PC-3 (cell line): ENCODE measurements around the gene FADS1. TPM values are rescaled to one million over a fixed set of nuclear protein-coding genes. Genes with fewer than 3 reads are reported as not detected.

Experiments
- ATAC-seq: fragments of 200-7000 bp; cut with Tn5 transposase; 2 replicates; pipeline ENCODE4 v1.9.1; 2020; ENCODE audit warnings: mild to moderate bottlenecking, moderate library complexity
- BruUV-seq: library from RNA; stranded (reverse); fragments of 400-500 nt; replicated peaks from 2 replicates; lab custom pipeline; 2021; lab: Mats Ljungman, UMichigan
- CTCF ChIA-PET: fragments of 300-600 bp; sonication (Branson Sonifier 250); formaldehyde crosslinking; loops from one replicate; lab custom pipeline; 2022; ENCODE audit warnings: antibody characterized with exemption; lab: Charles Lee
- POLR2A ChIA-PET: fragments of 300-600 bp; sonication (Branson Sonifier 250); formaldehyde crosslinking; loops from one replicate; lab custom pipeline; 2022; ENCODE audit warnings: antibody characterized with exemption; ENCODE audit not compliant: unreplicated experiment; lab: Charles Lee
- DNase-seq: peaks from one replicate; pipeline ENCODE4 v3.0.0-alpha.2; 2015
- H2AFZ ChIP-seq: fragments of 300-600 bp; sonication (generic); 2 replicates; pipeline ENCODE4 v1.6.0; 2016; ENCODE audit warnings: antibody characterized with exemption, low read length
- H3F3A ChIP-seq: fragments of 300-600 bp; sonication (generic); one replicate; pipeline ENCODE4 v1.6.0; 2017; ENCODE audit warnings: antibody characterized with exemption, low read length, control low read depth, mild to moderate bottlenecking; ENCODE audit not compliant: unreplicated experiment
- H3K27ac ChIP-seq: fragments of 300-600 bp; sonication (generic); 2 replicates; pipeline ENCODE4 v1.5.1; 2016; ENCODE audit warnings: mild to moderate bottlenecking, low read length
- H3K27me3 ChIP-seq: fragments of 300-600 bp; sonication (generic); 2 replicates; pipeline ENCODE4 v1.6.1; 2016; ENCODE audit warnings: low read length, mixed read lengths
- H3K36me3 ChIP-seq: fragments of 300-600 bp; sonication (generic); 2 replicates; pipeline ENCODE4 v1.6.1; 2016; ENCODE audit warnings: low read depth, mixed run types, low read length, mixed read lengths
- H3K4me1 ChIP-seq: fragments of 300-600 bp; sonication (generic); 2 replicates; pipeline ENCODE4 v1.5.1; 2016; ENCODE audit warnings: low read length; ENCODE audit not compliant: insufficient read depth
- H3K4me2 ChIP-seq: fragments of 300-600 bp; sonication (generic); 2 replicates; pipeline ENCODE4 v1.6.0; 2016; ENCODE audit warnings: low read length
- H3K4me3 ChIP-seq: fragments of 300-600 bp; sonication (generic); 2 replicates; pipeline ENCODE4 v1.5.1; 2016; ENCODE audit warnings: mild to moderate bottlenecking, low read length, mixed read lengths
- H3K79me2 ChIP-seq: fragments of 300-600 bp; sonication (generic); 2 replicates; pipeline ENCODE4 v1.6.1; 2017; ENCODE audit warnings: low read length, mixed read lengths
- H3K9ac ChIP-seq: fragments of 300-600 bp; sonication (generic); 2 replicates; pipeline ENCODE4 v1.6.0; 2016; ENCODE audit warnings: mild to moderate bottlenecking, low read length
- H3K9me2 ChIP-seq: fragments of 300-600 bp; sonication (generic); replicated peaks from 2 replicates; pipeline ENCODE4 v1.6.1; 2016; ENCODE audit warnings: mixed run types, low read length, mixed read lengths
- H3K9me3 ChIP-seq: fragments of 300-600 bp; sonication (generic); 2 replicates; pipeline ENCODE4 v1.6.1; 2016; ENCODE audit warnings: low read length, mixed read lengths
- H4K20me1 ChIP-seq: fragments of 300-600 bp; sonication (generic); 2 replicates; pipeline ENCODE4 v1.6.1; 2016; ENCODE audit warnings: low read length, mixed read lengths
- EZH2 ChIP-seq: fragments of 300-600 bp; sonication (generic); IDR thresholded peaks from one replicate; pipeline ENCODE4 v1.6.1; 2017; ENCODE audit warnings: antibody characterized with exemption, mild to moderate bottlenecking, low read length; ENCODE audit not compliant: unreplicated experiment
- EZH2phosphoT487 ChIP-seq: fragments of 300-600 bp; sonication (generic); IDR thresholded peaks from 2 replicates; pipeline ENCODE4 v1.6.1; 2018; ENCODE audit warnings: mild to moderate bottlenecking, antibody characterized with exemption, low read length, borderline replicate concordance
- intact Hi-C: fragments of 100-400 bp; cut with micrococcal nuclease; formaldehyde crosslinking; loops from 2 replicates; pipeline ENCODE4 v1.9.0; 2023
- total RNA-seq: library from RNA; depleted of rRNA; stranded (reverse); fragments of >200 nt; gene quantifications from 2 replicates; pipeline ENCODE4 v1.2.3, GENCODE V29; 2014
- TF ChIP-seq, protein P1 (sequence below): fragments of 300-600 bp; sonication (generic); conservative IDR thresholded peaks from 2 replicates; pipeline ENCODE4 v1.5.1; 2017; ENCODE audit warnings: antibody characterized with exemption, low read depth, mild to moderate bottlenecking, low read length

The FADS1 gene
- total RNA-seq, 1 experiment from 2014 or later, result 84.4 TPM

DNA sequence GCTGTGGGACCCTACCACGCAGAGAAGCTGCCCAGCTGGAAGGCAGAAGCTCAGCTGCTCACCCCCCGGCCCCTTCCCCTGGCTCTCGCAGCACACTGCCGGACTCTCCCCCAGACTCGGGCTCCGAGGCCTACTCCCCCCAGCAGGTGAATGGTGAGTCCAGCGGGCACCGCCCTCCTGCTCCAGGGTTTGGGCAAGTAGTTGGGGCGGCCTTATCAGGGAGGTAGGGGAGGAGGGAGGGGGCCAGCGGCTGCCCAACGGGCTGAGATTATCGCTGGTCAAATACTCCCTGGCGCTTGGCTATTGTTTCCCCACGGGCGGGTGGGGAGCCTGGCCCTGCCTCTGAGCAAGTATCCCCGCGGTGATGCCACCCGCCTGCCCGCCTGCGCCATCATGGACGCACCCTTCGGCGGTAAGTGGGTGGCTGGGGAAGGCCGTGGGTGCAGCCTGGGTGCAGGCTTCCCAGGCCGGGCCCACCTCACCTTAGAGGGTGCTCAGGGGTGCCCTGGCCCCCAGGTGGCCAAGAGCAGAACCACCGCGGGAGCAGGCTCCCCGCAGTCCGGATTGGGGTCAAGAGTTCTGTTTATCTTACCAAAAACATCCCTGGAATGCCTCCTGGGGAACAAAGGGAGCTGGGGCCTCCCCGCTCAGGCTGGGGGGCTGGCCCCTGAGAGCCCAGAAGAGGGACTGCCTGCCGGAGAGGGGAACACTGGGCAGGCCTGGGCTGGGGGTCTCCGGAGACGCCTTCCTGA, 47.5 kb downstream of the FADS1 start:
- Histone ChIP-seq H3K79me2 (no peaks in the 10 kb centered on the region), H3K4me1 (no peaks in the 10 kb centered on the region), H3K9me3 (no peaks in the 10 kb centered on the region), H3K4me3 (no peak overlapping the region), H3K27me3 (no peaks in the 10 kb centered on the region), H4K20me1 (no peaks in the 10 kb centered on the region), H3F3A (no peaks in the 10 kb centered on the region), H3K9ac (no peak overlapping the region), H3K36me3 (no peaks in the 10 kb centered on the region), H3K27ac (no peak overlapping the region), H2AFZ (no peak overlapping the region), H3K9me2 (no peaks in the 10 kb centered on the region), H3K4me2 (no peak overlapping the region)
- ATAC-seq (no peak), DNase-seq (no peak)
- no peak for TF ChIP-seq EZH2phosphoT487
- TF ChIP-seq, protein P1, sequence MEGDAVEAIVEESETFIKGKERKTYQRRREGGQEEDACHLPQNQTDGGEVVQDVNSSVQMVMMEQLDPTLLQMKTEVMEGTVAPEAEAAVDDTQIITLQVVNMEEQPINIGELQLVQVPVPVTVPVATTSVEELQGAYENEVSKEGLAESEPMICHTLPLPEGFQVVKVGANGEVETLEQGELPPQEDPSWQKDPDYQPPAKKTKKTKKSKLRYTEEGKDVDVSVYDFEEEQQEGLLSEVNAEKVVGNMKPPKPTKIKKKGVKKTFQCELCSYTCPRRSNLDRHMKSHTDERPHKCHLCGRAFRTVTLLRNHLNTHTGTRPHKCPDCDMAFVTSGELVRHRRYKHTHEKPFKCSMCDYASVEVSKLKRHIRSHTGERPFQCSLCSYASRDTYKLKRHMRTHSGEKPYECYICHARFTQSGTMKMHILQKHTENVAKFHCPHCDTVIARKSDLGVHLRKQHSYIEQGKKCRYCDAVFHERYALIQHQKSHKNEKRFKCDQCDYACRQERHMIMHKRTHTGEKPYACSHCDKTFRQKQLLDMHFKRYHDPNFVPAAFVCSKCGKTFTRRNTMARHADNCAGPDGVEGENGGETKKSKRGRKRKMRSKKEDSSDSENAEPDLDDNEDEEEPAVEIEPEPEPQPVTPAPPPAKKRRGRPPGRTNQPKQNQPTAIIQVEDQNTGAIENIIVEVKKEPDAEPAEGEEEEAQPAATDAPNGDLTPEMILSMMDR, result peak; percentile 14; the same call in 1 of the 2 replicates
- no TSS peak for BruUV-seq
- intact Hi-C loops, result no loop called here
- CTCF ChIA-PET, result no interaction called here
- POLR2A ChIA-PET, result no interaction called here

DNA sequence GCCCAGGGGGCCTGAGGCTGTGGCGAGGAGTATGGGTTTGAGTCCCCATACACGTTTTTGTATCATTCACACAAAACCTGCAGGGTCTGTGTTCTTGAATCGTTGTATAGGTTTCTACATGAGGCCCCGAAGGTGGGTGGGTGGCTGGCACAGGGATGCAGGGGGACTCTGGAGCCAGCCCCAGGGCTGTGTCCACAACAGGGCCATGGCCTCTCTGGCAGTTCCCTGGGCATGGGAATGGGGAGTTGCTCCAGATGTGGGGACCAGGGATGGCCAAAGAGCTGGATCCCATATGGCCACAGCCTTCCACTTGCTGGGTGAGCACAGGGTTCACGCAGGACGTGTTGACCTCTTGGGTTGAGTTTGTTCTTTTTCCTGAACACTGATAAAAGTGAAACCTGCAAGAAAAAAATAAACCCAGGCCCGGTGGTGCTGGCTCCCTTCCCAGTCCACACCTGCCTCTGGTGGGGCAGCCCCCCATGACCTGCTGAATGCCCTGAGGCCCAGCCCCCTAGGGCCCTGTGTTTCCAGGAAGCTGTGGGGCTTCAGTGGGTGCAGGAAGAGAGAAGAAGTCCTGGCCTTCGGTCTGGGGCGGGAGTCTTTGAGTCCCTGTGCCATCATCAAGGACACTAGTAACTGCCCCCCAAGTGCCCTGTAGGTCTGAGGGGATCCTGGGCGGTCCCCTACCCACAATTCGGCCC, 48.3 kb downstream of the FADS1 start:
- no TSS peak for BruUV-seq
- H3K27me3 ChIP-seq, result no peaks in the 10 kb centered on the region
- H3K4me2 ChIP-seq, result no peak overlapping the region
- no peak overlapping the region for H2AFZ ChIP-seq
- no peaks in the 10 kb centered on the region for H3K36me3 ChIP-seq
- no peaks in the 10 kb centered on the region for H3K9me3 ChIP-seq
- H3K27ac ChIP-seq, result no peak overlapping the region
- H3K79me2 ChIP-seq, result no peaks in the 10 kb centered on the region
- no peaks in the 10 kb centered on the region for H3K9me2 ChIP-seq
- no peaks in the 10 kb centered on the region for H3F3A ChIP-seq
- intact Hi-C loops, result no loop called here
- H3K9ac ChIP-seq, result no peak overlapping the region
- ChIA-PET POLR2A (no interaction called here), CTCF (no interaction called here)
- no peaks in the 10 kb centered on the region for H3K4me1 ChIP-seq
- TF ChIP-seq, protein P1, result no peak
- no peak for TF ChIP-seq EZH2
- TF ChIP-seq EZH2phosphoT487, result no peak
- no peaks in the 10 kb centered on the region for H4K20me1 ChIP-seq
- no peak overlapping the region for H3K4me3 ChIP-seq
- DNase-seq (no peak), ATAC-seq (no peak)

DNA sequence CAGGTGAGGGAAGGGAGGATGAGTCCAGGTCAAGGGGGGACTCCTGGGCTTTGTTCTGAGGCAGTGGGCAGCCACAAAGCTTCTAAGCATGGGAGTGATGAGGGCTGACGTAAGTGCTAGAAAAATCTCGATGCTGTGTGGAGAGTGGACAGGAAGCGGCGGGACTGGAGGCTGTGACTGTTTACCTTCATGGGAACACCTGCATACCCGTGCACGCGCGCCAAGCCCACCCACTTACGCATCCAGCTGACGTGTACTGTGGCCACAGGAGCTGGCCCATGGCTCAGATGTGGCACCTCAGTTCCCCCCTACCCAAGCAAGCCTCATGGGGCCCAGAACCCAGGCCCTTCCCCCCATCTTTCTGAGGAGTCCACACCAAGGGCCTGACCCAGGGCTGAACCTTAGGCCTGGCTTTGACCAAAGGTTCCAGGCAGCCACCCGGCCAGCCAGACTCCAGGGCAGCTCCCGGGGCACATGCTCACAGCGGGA, 50.4 kb downstream of the FADS1 start:
- ChIA-PET CTCF (no interaction called here), POLR2A (interaction anchor here (0.6 kb wide), 1 partner anchor 26 kb away, joined by 3 read pairs; no protein-coding TSS in a partner anchor)
- H2AFZ ChIP-seq, result no peak overlapping the region
- TF ChIP-seq EZH2 (no peak), EZH2phosphoT487 (no peak)
- TF ChIP-seq, protein P1, result no peak
- H3K79me2 ChIP-seq, result no peaks in the 10 kb centered on the region
- H3K27me3 ChIP-seq, result no peaks in the 10 kb centered on the region
- no peaks in the 10 kb centered on the region for H3K4me1 ChIP-seq
- H3K9ac ChIP-seq, result no peak overlapping the region
- H3F3A ChIP-seq, result no peaks in the 10 kb centered on the region
- H3K36me3 ChIP-seq, result no peaks in the 10 kb centered on the region
- BruUV-seq, result no TSS peak
- H3K9me3 ChIP-seq, result no peaks in the 10 kb centered on the region
- H4K20me1 ChIP-seq, result no peaks in the 10 kb centered on the region
- no peak overlapping the region for H3K27ac ChIP-seq
- no peak overlapping the region for H3K4me3 ChIP-seq
- H3K4me2 ChIP-seq, result no peak overlapping the region
- intact Hi-C loops, result no loop called here
- ATAC-seq, result no peak; the same call in 1 of the 2 replicates
- DNase-seq, result no peak
- no peaks in the 10 kb centered on the region for H3K9me2 ChIP-seq
